A549 (cell line): ENCODE measurements around the gene SGIP1.

Source experiments
- BCL3 ChIP-seq: fragments of >200 bp; sonication (Bioruptor Twin); formaldehyde crosslinking; IDR thresholded peaks from 3 replicates; pipeline ENCODE4 v1.6.1; 2016
- CEBPB ChIP-seq, 2 experiments: fragments of >200 bp in 1 of 2; sonication (Bioruptor Twin) in 1 of 2; formaldehyde crosslinking in 1 of 2; IDR thresholded peaks; 2 replicates each; pipeline ENCODE4 v1.6.1; 2012 to 2016
- CTCF ChIP-seq: fragments of >200 bp; sonication (Bioruptor Twin); formaldehyde crosslinking; IDR thresholded peaks from 3 replicates; pipeline ENCODE4 v1.5.1; 2016
- ELK1 ChIP-seq: fragments of 150-350 bp; IDR thresholded peaks from 2 replicates; pipeline ENCODE4 v1.6.1; 2014; ENCODE audit warnings: low read depth, mild to moderate bottlenecking, low read length
- FOXS1 ChIP-seq: fragments of 250-450 bp; sonication (Bioruptor Pico); IDR thresholded peaks from 2 replicates; pipeline ENCODE4 v1.5.0; 2020; ENCODE audit warnings: mild to moderate bottlenecking, moderate library complexity
- JUN ChIP-seq, 2 experiments: fragments of >200 bp; sonication (Bioruptor Twin); formaldehyde crosslinking; IDR thresholded peaks; 2 replicates in 1 of 2; 3 replicates in 1 of 2; pipeline ENCODE4 v1.6.1; 2016 to 2017

GRCh38 chr1:66575739-66576138 lies 41.8 kb downstream of the SGIP1 start:
- no peak for TF ChIP-seq CTCF
- no peak for TF ChIP-seq CEBPB (IDR thresholded peaks at IDR 0.05)
- no peak for TF ChIP-seq JUN (IDR thresholded peaks at IDR 0.05)
- TF ChIP-seq BCL3, result no peak
- no peak for TF ChIP-seq ELK1
- TF ChIP-seq FOXS1, result no peak
